OCI-LY1 (cell line): ENCODE data around the gene ZNF547.

Experiments used
- CTCF ChIP-seq: fragments of 200-600 bp; sonication (generic), shearing (Covaris generic); IDR thresholded peaks from 2 replicates; pipeline ENCODE4 v1.5.1; 2017; ENCODE audit warnings: mild to moderate bottlenecking, antibody characterized with exemption, low read length, moderate library complexity, mixed read lengths
- EZH2 ChIP-seq: fragments of 200-600 bp; sonication (generic), shearing (Covaris generic); IDR thresholded peaks from 2 replicates; pipeline ENCODE4 v1.8.0; 2017; ENCODE audit warnings: borderline replicate concordance, mixed run types, mild to moderate bottlenecking, antibody characterized with exemption, low read length, moderate library complexity, mixed read lengths

- no peak for TF ChIP-seq CTCF
- TF ChIP-seq EZH2: no peak
Observed at GRCh38 chr19:57314146-57314545, 49.2 kb upstream of the ZNF547 start.
